ENCODE measurements around the gene COPZ2. TPM values are rescaled to one million over a fixed set of nuclear protein-coding genes. Genes with fewer than 3 reads are reported as not detected.

The COPZ2 gene
- polyA plus RNA-seq, 1 of the 3 experiments (the other 2 are of a cell fraction): 36.9 TPM

DNA sequence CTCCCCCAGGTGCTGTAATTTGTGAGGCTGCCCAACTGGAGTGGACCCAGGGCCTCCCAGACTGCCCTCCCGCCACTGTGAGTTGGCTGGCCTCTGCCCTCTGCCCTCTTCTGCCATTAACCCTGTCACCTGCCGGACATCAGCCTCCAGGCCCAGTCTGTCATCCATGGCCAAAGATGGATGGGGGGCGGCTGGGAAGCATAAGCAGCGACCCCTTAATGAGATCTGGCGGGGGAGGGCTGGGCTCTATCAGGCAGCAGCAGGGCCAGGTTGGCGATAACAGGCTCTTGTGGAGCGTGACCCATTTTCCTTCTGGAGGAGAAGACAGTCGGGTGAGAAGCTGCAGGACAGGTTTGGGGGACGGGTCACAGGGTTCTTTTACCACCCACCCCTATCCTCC lies 41.4 kb downstream of the COPZ2 start (continued):
- TF ChIP-seq, protein P1, sequence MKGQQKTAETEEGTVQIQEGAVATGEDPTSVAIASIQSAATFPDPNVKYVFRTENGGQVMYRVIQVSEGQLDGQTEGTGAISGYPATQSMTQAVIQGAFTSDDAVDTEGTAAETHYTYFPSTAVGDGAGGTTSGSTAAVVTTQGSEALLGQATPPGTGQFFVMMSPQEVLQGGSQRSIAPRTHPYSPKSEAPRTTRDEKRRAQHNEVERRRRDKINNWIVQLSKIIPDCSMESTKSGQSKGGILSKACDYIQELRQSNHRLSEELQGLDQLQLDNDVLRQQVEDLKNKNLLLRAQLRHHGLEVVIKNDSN (IDR thresholded peaks at IDR 0.05; ENCODE audit: borderline replicate concordance, low read depth): no peak
- TF ChIP-seq SIN3A (IDR thresholded peaks at IDR 0.05; ENCODE audit: borderline replicate concordance, low read depth, low read length) (no peak), TAF1 (IDR thresholded peaks at IDR 0.05; ENCODE audit: borderline replicate concordance, low read depth, low read length) (no peak), RAD21 (IDR thresholded peaks at IDR 0.05; ENCODE audit: low read length) (peak; percentile 40), TCF12 (IDR thresholded peaks at IDR 0.05) (peak; percentile 72), RXRA (IDR thresholded peaks at IDR 0.05; ENCODE audit: borderline replicate concordance, low read depth) (no peak), MEF2A (IDR thresholded peaks at IDR 0.05; ENCODE audit: borderline replicate concordance, low read depth) (no peak)
- TF ChIP-seq, protein P2, sequence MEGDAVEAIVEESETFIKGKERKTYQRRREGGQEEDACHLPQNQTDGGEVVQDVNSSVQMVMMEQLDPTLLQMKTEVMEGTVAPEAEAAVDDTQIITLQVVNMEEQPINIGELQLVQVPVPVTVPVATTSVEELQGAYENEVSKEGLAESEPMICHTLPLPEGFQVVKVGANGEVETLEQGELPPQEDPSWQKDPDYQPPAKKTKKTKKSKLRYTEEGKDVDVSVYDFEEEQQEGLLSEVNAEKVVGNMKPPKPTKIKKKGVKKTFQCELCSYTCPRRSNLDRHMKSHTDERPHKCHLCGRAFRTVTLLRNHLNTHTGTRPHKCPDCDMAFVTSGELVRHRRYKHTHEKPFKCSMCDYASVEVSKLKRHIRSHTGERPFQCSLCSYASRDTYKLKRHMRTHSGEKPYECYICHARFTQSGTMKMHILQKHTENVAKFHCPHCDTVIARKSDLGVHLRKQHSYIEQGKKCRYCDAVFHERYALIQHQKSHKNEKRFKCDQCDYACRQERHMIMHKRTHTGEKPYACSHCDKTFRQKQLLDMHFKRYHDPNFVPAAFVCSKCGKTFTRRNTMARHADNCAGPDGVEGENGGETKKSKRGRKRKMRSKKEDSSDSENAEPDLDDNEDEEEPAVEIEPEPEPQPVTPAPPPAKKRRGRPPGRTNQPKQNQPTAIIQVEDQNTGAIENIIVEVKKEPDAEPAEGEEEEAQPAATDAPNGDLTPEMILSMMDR (IDR thresholded peaks at IDR 0.05): no peak
- TF ChIP-seq, protein P3, sequence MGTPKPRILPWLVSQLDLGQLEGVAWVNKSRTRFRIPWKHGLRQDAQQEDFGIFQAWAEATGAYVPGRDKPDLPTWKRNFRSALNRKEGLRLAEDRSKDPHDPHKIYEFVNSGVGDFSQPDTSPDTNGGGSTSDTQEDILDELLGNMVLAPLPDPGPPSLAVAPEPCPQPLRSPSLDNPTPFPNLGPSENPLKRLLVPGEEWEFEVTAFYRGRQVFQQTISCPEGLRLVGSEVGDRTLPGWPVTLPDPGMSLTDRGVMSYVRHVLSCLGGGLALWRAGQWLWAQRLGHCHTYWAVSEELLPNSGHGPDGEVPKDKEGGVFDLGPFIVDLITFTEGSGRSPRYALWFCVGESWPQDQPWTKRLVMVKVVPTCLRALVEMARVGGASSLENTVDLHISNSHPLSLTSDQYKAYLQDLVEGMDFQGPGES (IDR thresholded peaks at IDR 0.05; ENCODE audit: low read depth, low read length): no peak

DNA sequence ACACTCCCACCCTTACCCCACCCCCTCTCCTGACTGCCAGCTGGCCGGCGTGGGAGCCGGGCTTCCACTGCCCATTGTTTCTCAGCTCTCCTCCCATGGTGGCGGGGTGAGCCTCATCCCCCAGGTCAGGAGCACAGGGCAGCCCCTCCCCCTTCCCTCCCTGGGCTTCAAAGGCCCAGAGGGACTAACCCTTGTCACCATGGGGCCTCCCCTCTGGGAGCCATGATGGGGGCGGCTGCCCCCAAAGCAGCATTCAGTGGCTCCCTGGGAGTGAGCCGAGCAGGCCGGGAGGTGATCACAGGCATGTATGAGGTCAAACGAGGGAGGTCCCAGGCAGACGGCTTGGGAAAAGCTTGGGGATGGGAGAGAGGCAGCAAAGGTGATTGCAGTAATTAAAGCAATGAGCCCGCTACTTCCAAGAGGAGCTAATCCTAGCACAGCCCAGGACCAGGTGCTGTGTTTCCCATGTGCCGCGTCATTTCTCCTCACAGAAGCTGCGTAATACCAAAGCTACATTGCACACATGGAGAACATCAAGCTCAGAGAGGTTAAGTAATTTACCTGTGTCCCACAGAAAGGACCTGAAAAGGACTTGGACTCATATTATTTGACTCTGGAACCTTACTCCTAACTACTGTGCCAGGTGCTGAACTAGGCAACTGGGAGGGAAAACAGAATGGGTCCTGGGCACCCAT lies 42.2 kb downstream of the COPZ2 start:
- CTCF ChIA-PET: interaction anchor here (0.7 to 41.8 kb wide), 7 partner anchors 8 to 153 kb away, joined by 3 to 1752 read pairs (median 4); no protein-coding TSS in a partner anchor
- TF ChIP-seq SMC3 (IDR thresholded peaks at IDR 0.05; ENCODE audit: low read depth, low read length): no peak
- TF ChIP-seq NRF1 (IDR thresholded peaks at IDR 0.05; ENCODE audit: low read depth, low read length): no peak
- TF ChIP-seq MXI1 (IDR thresholded peaks at IDR 0.05; ENCODE audit: low read depth, low read length): no peak
- TF ChIP-seq JUND (IDR thresholded peaks at IDR 0.05): no peak
- no peak for TF ChIP-seq TCF12 (IDR thresholded peaks at IDR 0.05)
- TF ChIP-seq, protein P3 (IDR thresholded peaks at IDR 0.05; ENCODE audit: low read depth, low read length): no peak
- TF ChIP-seq RCOR1 (IDR thresholded peaks at IDR 0.05; ENCODE audit: low read length): no peak
- no peak for TF ChIP-seq CHD2 (IDR thresholded peaks at IDR 0.05; ENCODE audit: low read length, partially characterized antibody)
- TF ChIP-seq, protein P4, sequence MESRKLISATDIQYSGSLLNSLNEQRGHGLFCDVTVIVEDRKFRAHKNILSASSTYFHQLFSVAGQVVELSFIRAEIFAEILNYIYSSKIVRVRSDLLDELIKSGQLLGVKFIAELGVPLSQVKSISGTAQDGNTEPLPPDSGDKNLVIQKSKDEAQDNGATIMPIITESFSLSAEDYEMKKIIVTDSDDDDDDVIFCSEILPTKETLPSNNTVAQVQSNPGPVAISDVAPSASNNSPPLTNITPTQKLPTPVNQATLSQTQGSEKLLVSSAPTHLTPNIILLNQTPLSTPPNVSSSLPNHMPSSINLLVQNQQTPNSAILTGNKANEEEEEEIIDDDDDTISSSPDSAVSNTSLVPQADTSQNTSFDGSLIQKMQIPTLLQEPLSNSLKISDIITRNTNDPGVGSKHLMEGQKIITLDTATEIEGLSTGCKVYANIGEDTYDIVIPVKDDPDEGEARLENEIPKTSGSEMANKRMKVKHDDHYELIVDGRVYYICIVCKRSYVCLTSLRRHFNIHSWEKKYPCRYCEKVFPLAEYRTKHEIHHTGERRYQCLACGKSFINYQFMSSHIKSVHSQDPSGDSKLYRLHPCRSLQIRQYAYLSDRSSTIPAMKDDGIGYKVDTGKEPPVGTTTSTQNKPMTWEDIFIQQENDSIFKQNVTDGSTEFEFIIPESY (IDR thresholded peaks at IDR 0.05; ENCODE audit: borderline replicate concordance, low read depth): no peak
- TF ChIP-seq, protein P5, sequence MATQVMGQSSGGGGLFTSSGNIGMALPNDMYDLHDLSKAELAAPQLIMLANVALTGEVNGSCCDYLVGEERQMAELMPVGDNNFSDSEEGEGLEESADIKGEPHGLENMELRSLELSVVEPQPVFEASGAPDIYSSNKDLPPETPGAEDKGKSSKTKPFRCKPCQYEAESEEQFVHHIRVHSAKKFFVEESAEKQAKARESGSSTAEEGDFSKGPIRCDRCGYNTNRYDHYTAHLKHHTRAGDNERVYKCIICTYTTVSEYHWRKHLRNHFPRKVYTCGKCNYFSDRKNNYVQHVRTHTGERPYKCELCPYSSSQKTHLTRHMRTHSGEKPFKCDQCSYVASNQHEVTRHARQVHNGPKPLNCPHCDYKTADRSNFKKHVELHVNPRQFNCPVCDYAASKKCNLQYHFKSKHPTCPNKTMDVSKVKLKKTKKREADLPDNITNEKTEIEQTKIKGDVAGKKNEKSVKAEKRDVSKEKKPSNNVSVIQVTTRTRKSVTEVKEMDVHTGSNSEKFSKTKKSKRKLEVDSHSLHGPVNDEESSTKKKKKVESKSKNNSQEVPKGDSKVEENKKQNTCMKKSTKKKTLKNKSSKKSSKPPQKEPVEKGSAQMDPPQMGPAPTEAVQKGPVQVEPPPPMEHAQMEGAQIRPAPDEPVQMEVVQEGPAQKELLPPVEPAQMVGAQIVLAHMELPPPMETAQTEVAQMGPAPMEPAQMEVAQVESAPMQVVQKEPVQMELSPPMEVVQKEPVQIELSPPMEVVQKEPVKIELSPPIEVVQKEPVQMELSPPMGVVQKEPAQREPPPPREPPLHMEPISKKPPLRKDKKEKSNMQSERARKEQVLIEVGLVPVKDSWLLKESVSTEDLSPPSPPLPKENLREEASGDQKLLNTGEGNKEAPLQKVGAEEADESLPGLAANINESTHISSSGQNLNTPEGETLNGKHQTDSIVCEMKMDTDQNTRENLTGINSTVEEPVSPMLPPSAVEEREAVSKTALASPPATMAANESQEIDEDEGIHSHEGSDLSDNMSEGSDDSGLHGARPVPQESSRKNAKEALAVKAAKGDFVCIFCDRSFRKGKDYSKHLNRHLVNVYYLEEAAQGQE (IDR thresholded peaks at IDR 0.05; ENCODE audit: low read depth, low read length): no peak
- no peak for TF ChIP-seq TAF1 (IDR thresholded peaks at IDR 0.05; ENCODE audit: borderline replicate concordance, low read depth, low read length)
- TF ChIP-seq RAD21 (IDR thresholded peaks at IDR 0.05; ENCODE audit: low read length): no peak

More for the DNA sequence above, 42.2 kb downstream of the COPZ2 start:
- WGBS (ENCODE audit: low lambda C conversion rate): 76% methylated on average over 13 of the region's 13 CpGs
- POLR2A ChIA-PET: interaction anchor here (0.6 to 5.0 kb wide), 5 partner anchors 8 to 81 kb away, joined by 3 to 44 read pairs (median 25); no protein-coding TSS in a partner anchor
- Histone ChIP-seq H4K20me1 (ENCODE audit: insufficient read depth) (no peaks in the 10 kb centered on the region), H2AFZ (ENCODE audit: low read depth) (no peak overlapping the region), H3K4me2 (no peak overlapping the region), H3K9me3 (no peaks in the 10 kb centered on the region), H3K4me1 (ENCODE audit: control insufficient read depth in 1 of 2, insufficient read depth in 2 of 2, low read depth in 1 of 2, low read length in 1 of 2) (peaks cover 9 to 76% of the 10 kb centered on the region in 2 experiments; a peak in 3 of 4 replicates), H3K9ac (no peak overlapping the region), H3K27me3 (ENCODE audit: insufficient read depth) (no peaks in the 10 kb centered on the region), H3K9me2 (no peaks in the 10 kb centered on the region), H3K27ac (ENCODE audit: low read depth in 2 of 2, low read length in 1 of 2) (peak overlapping the region in 1 of 2 experiments; percentile 94; a peak in 2 of 4 replicates), H3K36me3 (replicated peaks in 1 of 2; ENCODE audit: control insufficient read depth in 1 of 2, insufficient read depth in 2 of 2, low read length in 1 of 2) (no peaks in the 10 kb centered on the region), H3K79me2 (ENCODE audit: insufficient read depth) (no peaks in the 10 kb centered on the region), H3F3A (replicated peaks; ENCODE audit: insufficient read depth) (no peaks in the 10 kb centered on the region), H3K4me3 (ENCODE audit: low read depth in 2 of 2, low read length in 1 of 2) (no peak overlapping the region)
- no peak for DNase-seq

Measured in SK-N-SH (cell line).